ENCODE measurements around the gene TMPRSS15. TPM values are rescaled to one million over a fixed set of nuclear protein-coding genes. Genes with fewer than 3 reads are reported as not detected.

Gene TMPRSS15
- total RNA-seq, 1 donor from 2014 or later, result not detected

DNA sequence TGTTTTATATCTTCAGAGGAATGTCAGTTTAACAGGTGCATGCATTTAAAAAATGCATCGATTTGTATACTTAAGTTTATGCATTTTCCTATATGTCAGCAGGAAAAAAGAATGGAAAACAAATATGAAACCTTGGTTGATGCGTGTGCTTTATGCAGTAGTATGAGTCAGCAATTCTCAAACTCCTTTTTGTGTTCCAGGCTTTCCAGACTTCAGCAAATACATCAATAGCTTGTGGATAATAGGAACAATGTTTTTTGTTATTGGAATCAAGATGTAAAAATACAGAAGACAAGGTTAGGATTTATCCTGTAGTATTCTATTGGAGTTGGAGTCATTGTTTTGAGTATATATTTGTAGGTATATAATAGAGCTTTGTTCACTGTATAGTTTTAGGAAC is 113.7 kb downstream of the TMPRSS15 start:
- Histone ChIP-seq H3K27me3 (ENCODE audit: insufficient read depth, low read length) (no peaks in the 10 kb centered on the region), H3K9ac (ENCODE audit: low read length) (no peak overlapping the region), H4K20me1 (ENCODE audit: insufficient read depth, low read length) (no peaks in the 10 kb centered on the region), H3K4me3 (ENCODE audit: insufficient read depth, low read depth, low read length) (no peak overlapping the region), H3K36me3 (ENCODE audit: insufficient read depth, low read length) (no peaks in the 10 kb centered on the region), H3K9me3 (ENCODE audit: insufficient read depth, low read depth, low read length) (no peaks in the 10 kb centered on the region), H2AFZ (ENCODE audit: low read depth, low read length) (no peak overlapping the region), H3K27ac (ENCODE audit: low read depth, low read length) (no peak overlapping the region), H3K79me2 (ENCODE audit: insufficient read depth, low read length) (no peaks in the 10 kb centered on the region), H3K4me2 (ENCODE audit: low read length) (no peak overlapping the region), H3K4me1 (ENCODE audit: insufficient read depth, low read length) (no peaks in the 10 kb centered on the region)
- TF ChIP-seq, protein P1, sequence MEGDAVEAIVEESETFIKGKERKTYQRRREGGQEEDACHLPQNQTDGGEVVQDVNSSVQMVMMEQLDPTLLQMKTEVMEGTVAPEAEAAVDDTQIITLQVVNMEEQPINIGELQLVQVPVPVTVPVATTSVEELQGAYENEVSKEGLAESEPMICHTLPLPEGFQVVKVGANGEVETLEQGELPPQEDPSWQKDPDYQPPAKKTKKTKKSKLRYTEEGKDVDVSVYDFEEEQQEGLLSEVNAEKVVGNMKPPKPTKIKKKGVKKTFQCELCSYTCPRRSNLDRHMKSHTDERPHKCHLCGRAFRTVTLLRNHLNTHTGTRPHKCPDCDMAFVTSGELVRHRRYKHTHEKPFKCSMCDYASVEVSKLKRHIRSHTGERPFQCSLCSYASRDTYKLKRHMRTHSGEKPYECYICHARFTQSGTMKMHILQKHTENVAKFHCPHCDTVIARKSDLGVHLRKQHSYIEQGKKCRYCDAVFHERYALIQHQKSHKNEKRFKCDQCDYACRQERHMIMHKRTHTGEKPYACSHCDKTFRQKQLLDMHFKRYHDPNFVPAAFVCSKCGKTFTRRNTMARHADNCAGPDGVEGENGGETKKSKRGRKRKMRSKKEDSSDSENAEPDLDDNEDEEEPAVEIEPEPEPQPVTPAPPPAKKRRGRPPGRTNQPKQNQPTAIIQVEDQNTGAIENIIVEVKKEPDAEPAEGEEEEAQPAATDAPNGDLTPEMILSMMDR (IDR thresholded peaks at IDR 0.05; ENCODE audit: insufficient read depth, low read depth, low read length), result no peak
- no peak for TF ChIP-seq EZH2 (IDR thresholded peaks at IDR 0.05; ENCODE audit: insufficient read depth, low read length)
- Mint-ChIP-seq H3K27me3 (ENCODE audit: low read depth, unreplicated experiment) (peaks cover 5% of the 10 kb centered on the region), H3K9me3 (ENCODE audit: unreplicated experiment) (peaks cover 2% of the 10 kb centered on the region), H3K36me3 (ENCODE audit: low read depth, unreplicated experiment) (no peaks in the 10 kb centered on the region), H3K4me1 (ENCODE audit: low read depth, unreplicated experiment) (no peaks in the 10 kb centered on the region), H3K4me3 (ENCODE audit: unreplicated experiment) (no peak overlapping the region), H3K27ac (ENCODE audit: unreplicated experiment) (no peak overlapping the region)
- FAIRE-seq (no peak), DNase-seq (ENCODE audit: low read depth) (no peak)

DNA sequence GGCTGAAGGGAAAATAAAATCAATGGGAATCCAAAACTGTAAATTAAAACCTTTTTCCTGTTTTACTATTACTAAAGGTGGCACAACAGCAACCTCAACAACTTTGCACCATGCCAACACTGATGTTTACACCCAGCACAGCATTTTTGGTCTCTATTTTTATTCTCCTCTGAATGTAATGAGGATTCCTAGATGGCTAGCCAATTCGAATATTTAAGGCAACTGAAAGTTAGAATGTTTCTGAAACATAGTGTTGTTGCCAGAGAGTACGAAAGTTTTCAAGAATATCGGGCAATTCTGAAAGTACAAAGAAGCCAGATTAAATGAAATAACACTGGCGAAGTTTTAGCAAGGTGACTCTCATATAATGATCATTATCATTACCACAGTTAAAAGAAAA is 118.2 kb downstream of the TMPRSS15 start:
- DNase-seq (ENCODE audit: low read depth) (no peak), FAIRE-seq (no peak)
- Histone ChIP-seq H3K27ac (ENCODE audit: low read depth, low read length) (no peak overlapping the region), H3K27me3 (ENCODE audit: insufficient read depth, low read length) (no peaks in the 10 kb centered on the region), H3K9ac (ENCODE audit: low read length) (no peak overlapping the region), H3K4me1 (ENCODE audit: insufficient read depth, low read length) (no peaks in the 10 kb centered on the region), H3K4me2 (ENCODE audit: low read length) (no peak overlapping the region), H3K36me3 (ENCODE audit: insufficient read depth, low read length) (no peaks in the 10 kb centered on the region), H2AFZ (ENCODE audit: low read depth, low read length) (no peak overlapping the region), H3K79me2 (ENCODE audit: insufficient read depth, low read length) (no peaks in the 10 kb centered on the region), H4K20me1 (ENCODE audit: insufficient read depth, low read length) (no peaks in the 10 kb centered on the region), H3K9me3 (ENCODE audit: insufficient read depth, low read depth, low read length) (no peaks in the 10 kb centered on the region), H3K4me3 (ENCODE audit: insufficient read depth, low read depth, low read length) (no peak overlapping the region)
- H3K27me3 Mint-ChIP-seq (ENCODE audit: low read depth, unreplicated experiment), result no peaks in the 10 kb centered on the region
- H3K36me3 Mint-ChIP-seq (ENCODE audit: low read depth, unreplicated experiment), result no peaks in the 10 kb centered on the region
- no peak for TF ChIP-seq EZH2 (IDR thresholded peaks at IDR 0.05; ENCODE audit: insufficient read depth, low read length)
- H3K27ac Mint-ChIP-seq (ENCODE audit: unreplicated experiment), result no peak overlapping the region
- H3K4me3 Mint-ChIP-seq (ENCODE audit: unreplicated experiment), result no peak overlapping the region
- H3K9me3 Mint-ChIP-seq (ENCODE audit: unreplicated experiment), result peaks cover 2% of the 10 kb centered on the region
- no peaks in the 10 kb centered on the region for H3K4me1 Mint-ChIP-seq (ENCODE audit: low read depth, unreplicated experiment)

DNA sequence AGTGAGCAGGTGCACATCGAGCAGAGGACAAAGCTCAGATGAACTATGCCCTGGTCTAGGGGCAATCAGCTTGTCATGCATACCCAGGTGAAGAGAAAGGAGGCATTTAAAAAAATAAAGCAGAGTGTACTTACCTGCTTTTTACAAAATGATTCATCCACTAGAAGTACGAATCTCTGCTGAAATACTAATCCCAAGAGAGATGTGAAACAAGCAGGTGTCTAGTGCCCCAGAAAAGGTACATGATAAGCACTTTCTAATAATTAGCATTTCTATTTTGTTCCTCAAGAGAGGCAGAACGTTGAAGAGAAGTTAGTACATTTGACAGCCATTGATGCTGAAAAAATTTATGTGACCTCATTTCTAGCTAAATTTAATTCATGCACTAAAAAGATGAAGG is 127.8 kb downstream of the TMPRSS15 start:
- H3K4me3 ChIP-seq (ENCODE audit: insufficient read depth, low read depth, low read length), result no peak overlapping the region
- TF ChIP-seq, protein P1 (IDR thresholded peaks at IDR 0.05; ENCODE audit: insufficient read depth, low read depth, low read length), result no peak
- no peak for TF ChIP-seq EZH2 (IDR thresholded peaks at IDR 0.05; ENCODE audit: insufficient read depth, low read length)
- H4K20me1 ChIP-seq (ENCODE audit: insufficient read depth, low read length), result no peaks in the 10 kb centered on the region
- Mint-ChIP-seq H3K36me3 (ENCODE audit: low read depth, unreplicated experiment) (no peaks in the 10 kb centered on the region), H3K9me3 (ENCODE audit: unreplicated experiment) (no peaks in the 10 kb centered on the region), H3K27me3 (ENCODE audit: low read depth, unreplicated experiment) (peaks cover 2% of the 10 kb centered on the region), H3K27ac (ENCODE audit: unreplicated experiment) (no peak overlapping the region), H3K4me1 (ENCODE audit: low read depth, unreplicated experiment) (no peaks in the 10 kb centered on the region), H3K4me3 (ENCODE audit: unreplicated experiment) (no peak overlapping the region)
- no peak overlapping the region for H3K9ac ChIP-seq (ENCODE audit: low read length)
- H3K36me3 ChIP-seq (ENCODE audit: insufficient read depth, low read length), result no peaks in the 10 kb centered on the region
- H3K79me2 ChIP-seq (ENCODE audit: insufficient read depth, low read length), result no peaks in the 10 kb centered on the region
- DNase-seq (ENCODE audit: low read depth) (no peak), FAIRE-seq (no peak)
- H3K27me3 ChIP-seq (ENCODE audit: insufficient read depth, low read length), result no peaks in the 10 kb centered on the region
- no peaks in the 10 kb centered on the region for H3K4me1 ChIP-seq (ENCODE audit: insufficient read depth, low read length)
- H3K4me2 ChIP-seq (ENCODE audit: low read length), result no peak overlapping the region
- no peaks in the 10 kb centered on the region for H3K9me3 ChIP-seq (ENCODE audit: insufficient read depth, low read depth, low read length)
- no peak overlapping the region for H2AFZ ChIP-seq (ENCODE audit: low read depth, low read length)
- H3K27ac ChIP-seq (ENCODE audit: low read depth, low read length), result no peak overlapping the region
